T-helper 1 cell treated with Interleukin-12 subunit alpha and Interleukin-12 subunit beta and Interleukin-4 antibody, amounts not matched to agents 30 μg/mL and 1 μg/mL, for 36 hours (primary cell): ENCODE measurements around the gene PLCH1.

ENCODE experiments used
- H3K27ac Mint-ChIP-seq: one replicate; pipeline ENCODE4 v1.8.0; 2021; ENCODE audit warnings: mild to moderate bottlenecking, mixed read lengths
- H3K27me3 Mint-ChIP-seq: one replicate; pipeline ENCODE4 v1.8.0; 2021; ENCODE audit warnings: low read depth, mixed read lengths
- H3K36me3 Mint-ChIP-seq: one replicate; pipeline ENCODE4 v1.8.0; 2021; ENCODE audit warnings: low read depth, mixed read lengths
- H3K4me1 Mint-ChIP-seq: one replicate; pipeline ENCODE4 v1.8.0; 2021; ENCODE audit warnings: low read depth, mixed read lengths
- H3K4me3 Mint-ChIP-seq: one replicate; pipeline ENCODE4 v1.8.0; 2021; ENCODE audit warnings: mild to moderate bottlenecking, moderate library complexity, mixed read lengths
- H3K9me3 Mint-ChIP-seq: one replicate; pipeline ENCODE4 v1.8.0; 2021; ENCODE audit warnings: mixed read lengths

The PLCH1 gene

GRCh38 chr3:155425396-155425795 lies 319.5 kb downstream of the PLCH1 start:
- Mint-ChIP-seq H3K27me3 (no peaks in the 10 kb centered on the region), H3K4me1 (no peaks in the 10 kb centered on the region), H3K4me3 (no peak overlapping the region), H3K36me3 (no peaks in the 10 kb centered on the region), H3K9me3 (peaks cover 11% of the 10 kb centered on the region), H3K27ac (no peak overlapping the region)

DNA sequence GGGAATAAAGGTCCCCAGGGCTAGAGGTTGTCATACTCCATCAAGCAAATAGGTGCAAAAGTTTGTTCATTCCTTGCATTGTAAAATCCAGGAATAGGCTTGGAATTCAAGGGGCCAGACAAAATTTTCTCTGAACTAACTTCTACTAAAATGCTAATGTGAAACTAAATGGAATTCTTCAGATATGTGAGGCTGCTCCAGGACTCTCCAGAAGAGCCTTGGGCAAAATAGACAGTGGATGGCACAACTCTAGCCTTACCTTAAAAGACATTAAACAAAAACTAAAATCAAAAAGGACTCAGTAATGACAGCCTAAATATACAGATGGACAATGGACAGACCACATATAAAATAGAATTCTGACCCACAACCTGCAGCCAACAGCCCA lies 320.6 kb downstream of the PLCH1 start:
- H3K27ac Mint-ChIP-seq: no peak overlapping the region

GRCh38 chr3:155423526-155424322 lies 321.1 kb downstream of the PLCH1 start:
- Mint-ChIP-seq H3K36me3 (no peaks in the 10 kb centered on the region), H3K9me3 (peaks cover 10% of the 10 kb centered on the region), H3K4me3 (no peak overlapping the region), H3K27ac (no peak overlapping the region), H3K27me3 (no peaks in the 10 kb centered on the region), H3K4me1 (no peaks in the 10 kb centered on the region)

More for the DNA sequence above, 320.6 kb downstream of the PLCH1 start:
- Mint-ChIP-seq H3K4me3 (no peak overlapping the region), H3K9me3 (peaks cover 11% of the 10 kb centered on the region), H3K4me1 (no peaks in the 10 kb centered on the region), H3K27me3 (no peaks in the 10 kb centered on the region), H3K36me3 (no peaks in the 10 kb centered on the region)

DNA sequence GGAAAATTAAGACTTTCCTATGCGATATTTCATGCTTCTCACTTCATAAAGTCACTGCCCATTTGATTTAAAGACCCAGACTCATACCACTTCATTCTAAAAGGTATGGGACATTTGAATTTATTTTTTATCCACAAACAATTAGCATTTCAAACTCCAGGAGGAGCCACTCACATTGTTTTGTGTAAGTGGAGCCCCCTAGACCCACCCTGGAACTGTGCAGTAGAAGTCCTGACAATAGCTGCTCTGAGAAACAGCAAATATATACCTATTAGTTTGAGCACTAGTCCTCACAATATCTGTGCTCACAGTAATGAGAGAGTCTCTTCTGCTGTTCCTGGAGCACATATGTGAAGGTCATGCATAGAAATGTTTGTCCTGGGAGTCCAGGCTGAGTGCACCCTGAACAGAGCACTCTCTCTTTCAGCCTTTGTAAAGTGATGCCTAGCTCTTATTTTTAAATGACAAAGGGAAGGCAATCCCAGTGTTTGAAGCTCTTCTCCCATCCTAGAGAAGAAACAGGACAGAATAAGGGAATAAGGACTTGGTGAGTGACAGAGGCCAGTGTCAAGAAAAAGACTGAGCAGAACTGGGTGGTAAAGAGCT lies 323.9 kb downstream of the PLCH1 start:
- Mint-ChIP-seq H3K36me3 (no peaks in the 10 kb centered on the region), H3K27ac (no peak overlapping the region), H3K4me3 (no peak overlapping the region), H3K4me1 (no peaks in the 10 kb centered on the region), H3K27me3 (no peaks in the 10 kb centered on the region), H3K9me3 (no peaks in the 10 kb centered on the region)

GRCh38 chr3:155420406-155420805 lies 324.5 kb downstream of the PLCH1 start:
- Mint-ChIP-seq H3K27ac (no peak overlapping the region), H3K27me3 (no peaks in the 10 kb centered on the region), H3K9me3 (no peaks in the 10 kb centered on the region), H3K4me3 (no peak overlapping the region), H3K36me3 (no peaks in the 10 kb centered on the region), H3K4me1 (no peaks in the 10 kb centered on the region)

DNA sequence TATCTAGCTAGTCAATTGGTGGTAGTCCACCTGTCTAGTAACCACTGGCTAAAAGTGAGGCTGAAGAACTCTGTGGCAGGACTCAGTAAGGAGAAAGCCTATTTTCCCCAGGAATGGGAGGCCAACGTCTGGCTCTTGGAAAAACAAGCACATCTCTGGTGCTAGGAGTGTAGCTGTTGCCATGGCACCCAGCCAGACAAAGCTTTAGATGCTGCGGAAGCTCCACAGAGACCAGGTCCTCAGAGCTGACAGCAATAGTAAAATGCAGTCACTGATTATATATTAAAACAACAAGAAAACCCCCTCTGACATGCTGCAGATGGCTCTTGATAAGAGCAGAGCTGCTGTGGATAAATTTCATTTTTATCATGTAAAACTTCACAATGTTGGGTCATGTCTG lies 326.5 kb downstream of the PLCH1 start:
- no peak overlapping the region for H3K4me3 Mint-ChIP-seq
- H3K36me3 Mint-ChIP-seq: no peaks in the 10 kb centered on the region
- no peaks in the 10 kb centered on the region for H3K9me3 Mint-ChIP-seq
- no peak overlapping the region for H3K27ac Mint-ChIP-seq
- no peaks in the 10 kb centered on the region for H3K4me1 Mint-ChIP-seq
- no peaks in the 10 kb centered on the region for H3K27me3 Mint-ChIP-seq

- Mint-ChIP-seq H3K36me3 (no peaks in the 10 kb centered on the region), H3K4me1 (no peaks in the 10 kb centered on the region), H3K9me3 (no peaks in the 10 kb centered on the region), H3K27me3 (no peaks in the 10 kb centered on the region), H3K27ac (no peak overlapping the region), H3K4me3 (no peak overlapping the region)
Measured at GRCh38 chr3:155417119-155417517, 327.8 kb downstream of the PLCH1 start.

GRCh38 chr3:155416500-155417118 lies 328.3 kb downstream of the PLCH1 start:
- Mint-ChIP-seq H3K27me3 (no peaks in the 10 kb centered on the region), H3K9me3 (no peaks in the 10 kb centered on the region), H3K4me1 (no peaks in the 10 kb centered on the region), H3K36me3 (no peaks in the 10 kb centered on the region), H3K4me3 (no peak overlapping the region), H3K27ac (no peak overlapping the region)

- H3K9me3 Mint-ChIP-seq: no peaks in the 10 kb centered on the region
- no peak overlapping the region for H3K4me3 Mint-ChIP-seq
- no peaks in the 10 kb centered on the region for H3K4me1 Mint-ChIP-seq
- no peaks in the 10 kb centered on the region for H3K27me3 Mint-ChIP-seq
- no peak overlapping the region for H3K27ac Mint-ChIP-seq
- no peaks in the 10 kb centered on the region for H3K36me3 Mint-ChIP-seq
Measured at GRCh38 chr3:155412904-155413303, 332.0 kb downstream of the PLCH1 start.

GRCh38 chr3:155411500-155412223 lies 333.2 kb downstream of the PLCH1 start:
- Mint-ChIP-seq H3K9me3 (no peaks in the 10 kb centered on the region), H3K27ac (no peak overlapping the region), H3K27me3 (no peaks in the 10 kb centered on the region), H3K4me3 (no peak overlapping the region), H3K4me1 (no peaks in the 10 kb centered on the region), H3K36me3 (no peaks in the 10 kb centered on the region)

DNA sequence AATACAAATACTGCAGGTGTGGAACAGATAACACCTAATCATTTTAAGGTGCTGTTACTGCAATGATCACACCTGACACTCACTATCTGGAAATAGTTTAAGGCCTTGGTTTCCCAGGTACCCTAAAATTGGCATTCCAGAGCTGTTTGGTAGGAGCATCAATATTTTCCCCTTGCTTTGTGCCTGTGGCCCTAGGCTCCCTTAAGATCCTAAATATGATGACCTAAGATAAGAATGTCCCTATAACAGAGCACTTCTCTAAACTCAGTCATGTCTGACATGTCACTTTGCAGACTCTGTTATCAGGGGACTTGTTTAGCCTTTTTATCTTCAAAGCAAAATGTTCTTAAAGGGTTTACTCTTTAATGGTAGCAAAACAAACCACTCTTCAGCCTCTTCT lies 335.5 kb downstream of the PLCH1 start:
- no peaks in the 10 kb centered on the region for H3K36me3 Mint-ChIP-seq
- no peak overlapping the region for H3K27ac Mint-ChIP-seq
- no peaks in the 10 kb centered on the region for H3K4me1 Mint-ChIP-seq
- no peaks in the 10 kb centered on the region for H3K27me3 Mint-ChIP-seq
- H3K4me3 Mint-ChIP-seq: no peak overlapping the region
- no peaks in the 10 kb centered on the region for H3K9me3 Mint-ChIP-seq

DNA sequence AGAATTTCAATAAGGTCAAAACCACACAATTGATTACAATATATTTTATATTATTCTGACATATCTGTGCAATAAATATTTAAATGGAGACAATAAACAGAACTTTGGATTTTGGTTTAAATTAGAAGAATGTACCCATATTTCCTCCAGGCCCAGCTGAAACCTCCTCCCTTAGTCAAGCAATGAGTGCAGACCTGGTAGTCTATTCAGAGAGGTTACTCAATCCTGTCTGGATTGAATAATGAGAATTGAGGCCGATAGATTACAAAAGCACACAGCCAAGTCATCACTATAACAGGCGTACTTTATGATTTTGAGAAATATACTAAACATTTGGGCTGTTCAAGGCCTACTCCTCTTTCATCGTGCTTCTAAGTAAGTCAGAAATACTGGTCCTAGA lies 336.9 kb downstream of the PLCH1 start:
- no peaks in the 10 kb centered on the region for H3K4me1 Mint-ChIP-seq
- H3K36me3 Mint-ChIP-seq: no peaks in the 10 kb centered on the region
- no peak overlapping the region for H3K27ac Mint-ChIP-seq
- H3K27me3 Mint-ChIP-seq: no peaks in the 10 kb centered on the region
- H3K4me3 Mint-ChIP-seq: no peak overlapping the region
- no peaks in the 10 kb centered on the region for H3K9me3 Mint-ChIP-seq

DNA sequence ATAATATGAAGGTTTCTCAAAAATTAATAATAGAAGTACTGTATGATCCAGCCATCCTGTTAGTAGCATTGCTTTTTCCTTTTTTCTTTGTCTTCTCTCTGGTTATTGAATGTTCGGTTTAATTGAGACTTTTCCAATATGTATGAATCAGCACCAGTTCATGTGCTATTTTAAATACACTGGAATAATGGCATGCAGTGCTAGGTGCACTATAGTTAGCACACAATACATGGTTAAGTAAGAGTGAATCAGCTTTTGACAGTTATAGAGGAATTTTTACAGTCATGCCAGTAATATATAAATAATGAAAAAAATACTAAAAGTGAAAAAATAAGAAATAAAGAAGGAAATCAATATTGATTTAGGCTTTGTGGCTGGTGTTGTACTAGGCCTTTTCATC lies 337.5 kb downstream of the PLCH1 start:
- Mint-ChIP-seq H3K27me3 (no peaks in the 10 kb centered on the region), H3K4me1 (no peaks in the 10 kb centered on the region), H3K9me3 (no peaks in the 10 kb centered on the region), H3K36me3 (no peaks in the 10 kb centered on the region), H3K27ac (no peak overlapping the region), H3K4me3 (no peak overlapping the region)

GRCh38 chr3:155404486-155404885 lies 340.4 kb downstream of the PLCH1 start:
- H3K4me1 Mint-ChIP-seq: no peaks in the 10 kb centered on the region

GRCh38 chr3:155402656-155403055 lies 342.2 kb downstream of the PLCH1 start:
- H3K36me3 Mint-ChIP-seq: no peaks in the 10 kb centered on the region
- H3K9me3 Mint-ChIP-seq: no peaks in the 10 kb centered on the region
- no peaks in the 10 kb centered on the region for H3K27me3 Mint-ChIP-seq
- H3K27ac Mint-ChIP-seq: no peak overlapping the region
- H3K4me3 Mint-ChIP-seq: no peak overlapping the region
- H3K4me1 Mint-ChIP-seq: no peaks in the 10 kb centered on the region

More at GRCh38 chr3:155404486-155404885, 340.4 kb downstream of the PLCH1 start:
- H3K9me3 Mint-ChIP-seq: no peaks in the 10 kb centered on the region
- H3K36me3 Mint-ChIP-seq: no peaks in the 10 kb centered on the region
- no peak overlapping the region for H3K4me3 Mint-ChIP-seq
- H3K27ac Mint-ChIP-seq: no peak overlapping the region
- no peaks in the 10 kb centered on the region for H3K27me3 Mint-ChIP-seq
